Activated naive CD4-positive, alpha-beta T cell treated with anti-CD3 and anti-CD28 coated beads, Interleukin-2, amount 50 U/mL, for 24 hours (primary cell): ENCODE results near the gene GABBR2.

ENCODE experiments used
- H3K27ac Mint-ChIP-seq: one replicate; pipeline ENCODE4 v1.8.0; 2021; ENCODE audit warnings: mild to moderate bottlenecking, mixed read lengths
- H3K27me3 Mint-ChIP-seq: one replicate; pipeline ENCODE4 v1.8.0; 2021; ENCODE audit warnings: mixed read lengths
- H3K36me3 Mint-ChIP-seq: one replicate; pipeline ENCODE4 v1.8.0; 2021; ENCODE audit warnings: mixed read lengths
- H3K4me1 Mint-ChIP-seq: one replicate; pipeline ENCODE4 v1.8.0; 2021; ENCODE audit warnings: mixed read lengths
- H3K4me3 Mint-ChIP-seq: one replicate; pipeline ENCODE4 v1.8.0; 2021; ENCODE audit warnings: mild to moderate bottlenecking, mixed read lengths
- H3K9me3 Mint-ChIP-seq: one replicate; pipeline ENCODE4 v1.8.0; 2021; ENCODE audit warnings: mixed read lengths

GABBR2 gene

DNA sequence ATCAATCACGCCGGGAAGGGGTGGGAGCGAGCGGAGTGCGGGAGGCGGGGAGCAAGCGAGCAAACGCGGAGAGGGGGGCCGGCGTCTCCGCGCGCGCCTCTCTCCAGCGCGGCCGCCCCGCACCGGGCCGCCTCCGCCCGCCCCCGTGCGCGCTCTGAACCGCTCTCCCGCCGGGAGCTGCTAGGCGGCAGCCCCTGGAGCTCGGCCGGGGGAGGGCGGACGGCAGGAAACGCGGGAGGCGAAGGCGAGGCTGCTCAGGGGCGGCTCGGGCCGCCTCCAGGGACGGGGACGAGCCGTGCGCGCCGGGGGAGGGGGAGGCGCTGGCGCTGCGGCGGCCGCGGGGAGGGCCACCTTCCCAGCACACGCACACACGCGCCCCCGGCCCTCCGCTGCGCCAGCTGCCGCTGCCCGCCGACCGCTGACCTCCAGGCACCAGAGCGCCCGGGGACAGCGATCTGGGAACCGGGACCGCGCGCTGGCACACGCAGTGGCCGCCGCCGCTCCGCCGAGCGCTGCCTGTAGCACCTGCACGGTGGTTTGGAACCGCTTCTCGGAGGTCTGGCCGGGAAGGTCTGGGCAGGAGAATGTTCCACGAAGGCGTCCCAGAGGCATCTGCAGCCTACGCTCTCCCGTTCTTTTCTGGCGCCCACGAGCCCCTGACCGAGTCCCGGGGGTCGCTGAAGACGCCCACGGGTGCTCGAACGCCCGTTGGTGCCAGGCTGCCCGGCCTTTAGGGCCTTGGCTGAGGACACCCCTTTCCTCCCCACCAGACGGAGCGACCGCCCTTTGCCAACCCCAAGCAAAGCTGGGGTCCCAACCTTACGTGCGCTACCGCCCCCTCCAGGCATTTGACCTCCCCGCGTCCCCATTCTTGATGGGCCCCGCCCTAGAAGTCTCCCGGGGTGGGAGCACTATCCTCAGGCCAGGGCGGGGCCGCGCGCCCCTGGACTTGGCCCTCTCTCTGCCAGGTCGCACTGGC is at the start of gene GABBR2:
Gene GABBR2, minus strand, starts transcription at position 3 of the 979 bp plus-strand sequence. CDS start 198 bp downstream, outside the sequence.
- no peaks in the 10 kb centered on the region for H3K36me3 Mint-ChIP-seq
- no peak within 1 kb of the TSS for H3K27ac Mint-ChIP-seq
- H3K27me3 Mint-ChIP-seq = peaks cover 36% of the 10 kb centered on the region
- no peaks in the 10 kb centered on the region for H3K9me3 Mint-ChIP-seq
- peaks cover 5% of the 10 kb centered on the region for H3K4me1 Mint-ChIP-seq
- peak within 1 kb of the TSS; percentile 43 for H3K4me3 Mint-ChIP-seq

DNA sequence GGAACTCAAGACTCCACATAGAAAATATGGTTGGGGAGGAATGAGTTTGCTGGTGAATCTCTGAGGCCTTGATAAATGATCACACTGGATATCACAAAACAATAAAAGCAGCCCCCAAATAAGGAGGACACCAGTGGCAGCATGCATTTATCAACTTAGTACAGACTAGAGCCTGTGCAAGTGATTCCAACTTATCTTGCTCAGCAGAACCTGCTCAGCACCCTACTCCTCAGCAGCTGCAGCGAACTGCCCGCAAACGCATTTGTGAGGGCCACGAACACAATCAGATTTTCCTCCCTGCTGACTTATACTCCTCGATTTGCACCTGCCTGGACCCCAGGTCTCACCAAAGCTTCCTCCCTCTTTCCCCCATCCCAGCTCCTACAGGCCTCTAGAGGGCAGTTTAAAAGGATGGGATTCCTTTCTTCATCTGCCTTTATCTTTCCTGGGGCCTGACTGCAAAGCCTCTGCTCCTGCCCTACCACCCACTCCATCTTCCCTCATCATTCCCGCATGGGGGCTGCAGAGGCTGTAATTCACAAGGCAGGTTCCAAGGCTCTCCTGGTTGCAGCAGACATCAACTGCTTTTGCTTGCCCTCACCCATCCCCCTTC is 46.4 kb upstream of the GABBR2 start:
- no peak overlapping the region for H3K4me3 Mint-ChIP-seq

DNA sequence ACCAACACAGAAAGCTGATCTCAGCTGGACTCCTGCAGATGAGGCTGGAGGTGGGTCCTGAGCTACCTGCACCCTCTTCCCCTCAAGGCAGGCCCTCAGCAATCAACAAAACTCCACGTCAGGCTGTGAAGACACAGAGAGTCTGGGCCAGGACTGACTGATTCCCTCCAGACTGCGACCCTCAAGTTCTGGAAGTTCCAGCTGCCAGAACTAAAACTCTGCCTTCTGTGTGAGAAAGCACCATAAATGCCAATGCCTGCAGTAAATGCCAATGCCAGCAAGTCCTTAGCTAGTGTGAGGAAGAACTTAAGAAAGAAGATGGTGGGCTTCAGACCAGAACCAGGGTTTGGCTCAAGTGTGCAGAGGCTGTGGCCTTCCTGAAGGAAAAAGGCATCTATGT is 42.5 kb upstream of the GABBR2 start:
- Mint-ChIP-seq H3K27me3 (no peaks in the 10 kb centered on the region), H3K4me3 (no peak overlapping the region), H3K36me3 (peaks cover 38% of the 10 kb centered on the region), H3K9me3 (no peaks in the 10 kb centered on the region), H3K27ac (no peak overlapping the region), H3K4me1 (no peaks in the 10 kb centered on the region)

More for the DNA sequence above, 46.4 kb upstream of the GABBR2 start:
- no peak overlapping the region for H3K27ac Mint-ChIP-seq
- peaks cover 5% of the 10 kb centered on the region for H3K9me3 Mint-ChIP-seq
- H3K27me3 Mint-ChIP-seq = no peaks in the 10 kb centered on the region
- no peaks in the 10 kb centered on the region for H3K4me1 Mint-ChIP-seq
- peaks cover 42% of the 10 kb centered on the region for H3K36me3 Mint-ChIP-seq

DNA sequence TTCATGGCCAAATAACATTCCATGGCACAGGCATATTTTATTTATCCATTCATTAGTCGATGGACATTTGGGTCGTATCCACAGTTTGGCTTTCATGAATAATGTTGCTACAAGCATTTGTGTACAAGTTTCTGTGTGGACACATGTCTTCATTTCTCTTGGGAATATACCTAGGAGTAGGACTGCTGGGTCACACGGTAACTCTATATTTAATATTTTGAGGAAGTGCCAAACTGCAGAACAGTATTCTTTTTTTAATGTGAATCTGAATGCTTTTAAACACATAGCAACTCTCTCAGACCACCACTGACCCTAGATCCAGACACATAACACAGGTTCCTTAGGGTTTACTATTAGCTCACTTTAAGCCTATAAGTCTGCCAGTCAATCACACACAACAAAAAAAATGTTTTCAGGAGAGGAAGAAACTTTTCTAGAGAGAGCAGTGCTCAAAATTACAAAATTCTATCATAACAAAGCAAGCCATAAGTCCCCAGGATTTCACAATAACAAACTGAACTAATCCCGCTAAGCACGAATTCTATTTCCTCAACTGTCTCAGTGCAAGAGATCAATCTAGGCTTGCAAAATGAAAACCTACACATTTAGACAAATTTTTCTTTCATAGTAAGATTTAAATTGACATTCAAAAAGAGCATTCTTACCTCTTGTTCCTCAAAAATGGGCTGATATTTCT is 41.8 kb upstream of the GABBR2 start:
- Mint-ChIP-seq H3K27ac (no peak overlapping the region), H3K4me3 (no peak overlapping the region), H3K36me3 (peaks cover 41% of the 10 kb centered on the region), H3K27me3 (no peaks in the 10 kb centered on the region), H3K9me3 (no peaks in the 10 kb centered on the region), H3K4me1 (no peaks in the 10 kb centered on the region)

DNA sequence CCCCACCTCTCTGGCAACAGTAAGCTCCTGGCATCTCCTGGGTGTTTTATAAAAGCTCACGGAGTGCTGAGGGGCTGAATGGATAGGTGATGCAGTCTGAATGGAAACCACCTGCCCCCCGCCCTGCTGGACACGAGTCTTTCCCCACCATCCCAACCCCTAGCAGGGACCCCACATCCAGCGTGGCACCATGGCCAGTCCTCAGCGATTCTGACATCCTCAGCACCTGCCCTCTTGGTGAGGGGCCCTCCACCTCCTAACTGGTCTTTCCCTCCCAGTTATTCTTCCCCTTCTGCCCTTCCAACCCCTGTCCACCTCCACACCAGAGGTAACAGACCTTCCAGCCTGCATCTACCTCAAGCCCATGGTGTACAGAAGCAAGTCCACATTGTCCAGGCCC is 38.7 kb upstream of the GABBR2 start:
- no peaks in the 10 kb centered on the region for H3K9me3 Mint-ChIP-seq
- no peak overlapping the region for H3K27ac Mint-ChIP-seq
- peaks cover 37% of the 10 kb centered on the region for H3K36me3 Mint-ChIP-seq
- H3K4me3 Mint-ChIP-seq = no peak overlapping the region
- H3K27me3 Mint-ChIP-seq = no peaks in the 10 kb centered on the region
- no peaks in the 10 kb centered on the region for H3K4me1 Mint-ChIP-seq

DNA sequence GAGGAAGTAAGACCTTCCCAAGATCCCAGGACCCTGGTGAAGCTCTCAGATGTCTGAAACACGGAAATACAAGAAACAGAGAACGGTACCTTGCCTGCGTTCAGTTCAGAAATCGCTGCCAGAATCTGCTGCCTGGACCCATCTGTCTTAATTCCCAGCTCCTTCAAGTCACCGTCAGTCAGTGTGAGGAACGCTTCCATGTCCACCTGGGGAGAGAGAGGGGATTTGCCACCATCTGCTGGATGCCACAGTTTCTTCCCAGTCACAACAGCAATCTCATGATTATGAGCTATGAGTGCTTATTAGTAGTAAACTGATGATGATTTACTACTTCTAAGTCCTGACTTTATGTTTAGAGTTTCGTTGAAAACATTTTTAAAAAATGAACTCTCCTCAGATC is 36.7 kb upstream of the GABBR2 start:
- H3K4me1 Mint-ChIP-seq = no peaks in the 10 kb centered on the region
- H3K9me3 Mint-ChIP-seq = no peaks in the 10 kb centered on the region
- H3K27ac Mint-ChIP-seq = no peak overlapping the region
- H3K4me3 Mint-ChIP-seq = no peak overlapping the region
- H3K36me3 Mint-ChIP-seq = peaks cover 33% of the 10 kb centered on the region
- no peaks in the 10 kb centered on the region for H3K27me3 Mint-ChIP-seq

DNA sequence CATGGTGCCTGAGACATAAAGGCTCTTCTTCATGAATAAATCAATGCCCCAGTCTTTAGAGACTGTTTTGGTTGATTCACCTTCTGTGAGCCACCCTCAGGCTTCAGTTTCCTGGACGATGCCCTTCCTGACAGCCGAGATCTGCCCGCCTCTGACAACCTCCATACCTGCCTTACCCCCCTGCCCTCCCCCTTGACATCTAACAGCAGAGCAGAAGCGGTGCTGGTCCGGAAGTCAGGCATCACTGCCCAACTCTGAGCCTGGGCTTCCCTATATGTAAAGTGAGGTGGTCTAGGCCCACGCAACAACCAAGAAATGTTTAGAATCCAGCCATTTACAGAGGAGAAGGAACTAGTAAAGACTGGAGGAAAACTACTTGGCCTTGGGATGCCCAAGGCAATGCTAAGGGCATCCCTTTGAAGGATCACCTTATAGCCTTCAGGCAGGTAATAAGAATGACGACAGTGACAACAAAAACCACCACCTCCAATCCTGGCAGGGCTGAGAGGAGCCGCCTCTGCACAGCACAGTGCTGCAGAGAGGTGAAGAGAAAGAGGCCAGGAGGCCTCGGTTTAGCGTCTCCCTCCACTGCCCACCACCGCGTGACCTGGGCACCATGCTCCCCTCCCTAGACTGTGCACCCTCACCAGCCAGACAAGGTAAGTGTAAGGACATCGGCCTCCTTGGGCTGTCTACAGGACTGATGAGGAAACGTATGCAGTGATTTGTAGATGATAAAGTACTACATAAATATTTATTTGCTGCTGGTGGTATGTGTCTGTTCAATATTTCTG is 35.3 kb upstream of the GABBR2 start:
- Mint-ChIP-seq H3K27me3 (no peaks in the 10 kb centered on the region), H3K4me3 (no peak overlapping the region), H3K4me1 (no peaks in the 10 kb centered on the region), H3K27ac (no peak overlapping the region), H3K9me3 (no peaks in the 10 kb centered on the region), H3K36me3 (peaks cover 27% of the 10 kb centered on the region)

DNA sequence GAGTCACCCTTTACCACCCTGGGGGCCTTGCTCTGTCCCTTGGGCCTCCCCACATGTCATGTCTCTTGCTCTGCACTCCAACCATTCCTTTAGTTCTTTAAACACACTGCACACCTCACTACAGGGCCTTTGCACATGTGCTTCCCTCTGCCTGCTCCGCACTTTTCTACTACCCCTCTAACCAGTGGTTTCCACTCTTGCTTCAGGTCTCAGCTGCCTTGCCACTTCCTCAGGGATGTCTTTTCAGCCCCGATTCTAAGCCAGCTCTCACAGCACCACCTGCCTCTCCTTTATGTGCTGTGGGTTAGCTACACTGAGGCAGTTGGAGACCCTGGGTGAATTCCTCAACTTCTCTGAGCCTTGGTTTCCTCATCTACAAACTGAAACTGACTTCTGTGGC is 34.6 kb upstream of the GABBR2 start:
- no peaks in the 10 kb centered on the region for H3K4me1 Mint-ChIP-seq
- no peak overlapping the region for H3K4me3 Mint-ChIP-seq
- no peaks in the 10 kb centered on the region for H3K9me3 Mint-ChIP-seq
- H3K36me3 Mint-ChIP-seq = peaks cover 25% of the 10 kb centered on the region
- no peaks in the 10 kb centered on the region for H3K27me3 Mint-ChIP-seq
- H3K27ac Mint-ChIP-seq = no peak overlapping the region

DNA sequence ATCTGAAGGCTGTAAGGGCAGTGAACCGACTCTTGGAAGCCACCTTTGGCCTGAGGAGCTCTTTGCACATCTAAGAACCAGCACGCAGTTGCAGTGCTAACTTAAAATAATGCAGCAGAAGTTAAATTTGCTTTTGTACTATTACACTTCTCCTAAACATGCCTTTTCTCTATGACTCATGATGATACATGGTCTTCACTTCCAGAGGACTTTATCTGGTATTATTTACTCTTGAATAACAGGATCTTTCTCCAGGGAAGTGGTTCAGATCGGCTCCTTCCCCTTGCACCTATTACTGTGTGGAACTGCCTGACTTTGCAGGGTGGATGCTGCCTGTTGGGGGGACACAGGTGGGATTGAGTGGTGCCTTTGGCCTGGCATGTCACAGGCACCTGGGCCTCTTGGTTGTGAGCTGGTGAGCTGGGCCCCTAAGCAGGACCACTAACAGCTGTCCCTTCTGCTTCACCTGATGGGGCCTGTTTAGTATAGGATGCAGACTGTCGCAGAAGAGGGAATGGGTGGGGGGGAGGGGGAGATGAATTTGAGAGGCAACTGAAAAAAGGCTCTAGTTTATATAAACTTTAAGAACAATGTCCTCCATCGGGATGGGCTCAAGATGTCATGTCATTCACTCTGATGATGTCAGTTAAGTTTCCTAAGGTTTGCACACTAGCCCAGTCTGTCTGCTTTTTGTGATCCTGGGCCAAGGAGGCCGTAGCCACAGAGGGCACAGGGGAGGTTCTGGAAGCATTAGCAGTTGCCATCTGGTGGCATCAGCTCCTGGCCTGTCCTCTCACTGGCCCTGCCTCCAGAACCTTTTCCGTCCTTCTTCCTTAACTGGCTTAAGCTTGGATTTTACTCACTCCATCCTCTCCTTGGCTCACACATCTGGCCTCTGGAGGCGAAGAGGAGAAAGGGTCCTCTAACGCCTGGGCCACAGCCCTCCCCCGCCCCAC is 33.9 kb upstream of the GABBR2 start:
- Mint-ChIP-seq H3K36me3 (peaks cover 29% of the 10 kb centered on the region), H3K27me3 (no peaks in the 10 kb centered on the region), H3K27ac (peak overlapping the region; percentile 8), H3K4me3 (no peak overlapping the region), H3K9me3 (no peaks in the 10 kb centered on the region), H3K4me1 (no peaks in the 10 kb centered on the region)

DNA sequence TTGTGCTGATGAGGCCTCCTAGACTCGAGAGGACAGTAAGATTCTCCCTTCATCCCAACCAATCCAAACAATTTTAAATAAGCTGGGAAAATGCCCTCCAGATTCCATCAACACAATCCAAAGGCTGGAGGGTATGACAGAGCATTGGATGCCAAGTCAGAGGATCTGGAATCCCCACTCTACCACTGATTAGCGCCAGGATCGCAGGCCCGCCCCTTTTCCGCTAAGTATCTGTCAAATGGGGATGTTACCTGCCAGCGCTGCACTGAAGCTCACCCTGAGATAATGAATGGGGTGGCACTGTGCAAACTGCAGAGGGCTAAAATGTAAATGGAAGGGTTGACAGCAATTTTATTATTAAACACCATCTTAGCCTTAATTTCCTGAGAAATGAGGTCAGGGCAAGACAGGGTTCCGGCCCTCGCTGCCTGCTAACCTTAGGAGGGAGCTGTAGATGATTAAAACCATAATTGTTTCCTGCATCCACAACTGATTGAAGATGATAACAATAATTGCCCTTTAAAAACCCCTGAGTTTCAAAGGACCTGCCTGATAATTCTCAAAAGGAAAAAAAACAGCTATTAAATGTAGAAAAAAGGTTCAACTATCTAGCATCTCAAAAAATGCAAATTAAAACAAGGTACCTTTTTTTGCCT is 31.6 kb upstream of the GABBR2 start:
- Mint-ChIP-seq H3K4me1 (no peaks in the 10 kb centered on the region), H3K4me3 (no peak overlapping the region), H3K9me3 (no peaks in the 10 kb centered on the region), H3K27ac (no peak overlapping the region), H3K36me3 (peaks cover 29% of the 10 kb centered on the region), H3K27me3 (no peaks in the 10 kb centered on the region)

DNA sequence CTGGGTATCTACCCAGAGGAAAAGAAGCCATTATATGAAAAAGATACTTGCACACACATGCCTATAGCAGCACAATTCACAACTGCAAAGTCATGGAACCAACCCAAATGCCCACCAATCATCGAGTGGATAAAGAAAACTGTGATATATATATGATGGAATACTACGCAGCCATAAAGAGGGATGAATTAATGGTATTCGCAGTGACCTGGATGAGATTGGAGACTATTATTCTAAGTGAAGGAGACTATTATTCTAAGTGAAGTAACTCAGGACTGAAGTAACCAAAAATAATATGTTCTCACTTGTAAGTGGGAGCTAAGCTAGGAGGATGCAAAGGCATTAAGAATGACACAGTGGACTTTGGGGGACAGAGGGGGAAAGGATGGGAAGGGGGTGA is 30.0 kb upstream of the GABBR2 start:
- Mint-ChIP-seq H3K27me3 (no peaks in the 10 kb centered on the region), H3K9me3 (no peaks in the 10 kb centered on the region), H3K27ac (no peak overlapping the region), H3K36me3 (peaks cover 24% of the 10 kb centered on the region), H3K4me1 (no peaks in the 10 kb centered on the region), H3K4me3 (no peak overlapping the region)

DNA sequence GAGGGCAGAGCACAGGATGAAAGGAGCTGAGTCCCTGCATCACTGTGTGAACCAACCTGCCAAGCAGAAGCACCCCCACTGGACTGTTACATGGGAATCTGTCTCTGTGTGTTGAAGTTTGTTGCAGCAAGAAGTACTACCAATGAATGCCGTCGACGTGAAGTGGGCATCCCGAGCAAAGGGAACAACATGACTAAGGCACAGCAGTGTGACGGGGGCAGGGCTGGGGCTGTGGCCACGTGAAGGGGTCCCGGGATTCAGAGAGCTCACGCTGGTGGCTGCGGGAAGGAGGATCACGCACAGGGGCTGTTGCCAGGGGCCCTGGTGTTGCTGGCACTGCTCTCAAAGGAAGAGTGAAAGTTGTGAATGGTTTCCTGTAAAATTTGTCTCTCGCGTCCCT is 27.5 kb upstream of the GABBR2 start:
- peaks cover 23% of the 10 kb centered on the region for H3K36me3 Mint-ChIP-seq
- H3K27ac Mint-ChIP-seq = no peak overlapping the region
- H3K27me3 Mint-ChIP-seq = no peaks in the 10 kb centered on the region
- H3K4me1 Mint-ChIP-seq = no peaks in the 10 kb centered on the region
- H3K4me3 Mint-ChIP-seq = no peak overlapping the region
- no peaks in the 10 kb centered on the region for H3K9me3 Mint-ChIP-seq

DNA sequence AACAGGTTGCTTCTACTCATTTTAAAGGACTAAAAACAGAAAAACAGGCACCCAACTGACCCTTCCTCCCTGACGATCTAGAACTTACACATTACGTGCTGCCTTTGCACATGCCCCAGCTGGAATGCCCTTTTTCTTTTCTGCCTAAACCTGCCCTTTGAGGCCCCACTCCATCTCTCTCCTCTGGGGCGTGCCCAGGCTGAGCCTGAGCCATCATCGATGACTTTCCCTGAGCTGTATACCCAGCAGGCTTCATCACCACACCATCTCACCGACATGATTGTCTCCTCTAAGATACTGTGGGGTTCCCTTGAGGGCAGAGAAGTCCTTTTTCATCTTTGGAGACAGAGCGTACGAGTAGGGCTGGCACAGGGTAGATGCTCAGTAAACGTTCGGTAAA is 24.1 kb upstream of the GABBR2 start:
- no peak overlapping the region for H3K27ac Mint-ChIP-seq
- H3K4me3 Mint-ChIP-seq = no peak overlapping the region
- no peaks in the 10 kb centered on the region for H3K9me3 Mint-ChIP-seq
- no peaks in the 10 kb centered on the region for H3K4me1 Mint-ChIP-seq
- H3K27me3 Mint-ChIP-seq = no peaks in the 10 kb centered on the region
- H3K36me3 Mint-ChIP-seq = peaks cover 6% of the 10 kb centered on the region

DNA sequence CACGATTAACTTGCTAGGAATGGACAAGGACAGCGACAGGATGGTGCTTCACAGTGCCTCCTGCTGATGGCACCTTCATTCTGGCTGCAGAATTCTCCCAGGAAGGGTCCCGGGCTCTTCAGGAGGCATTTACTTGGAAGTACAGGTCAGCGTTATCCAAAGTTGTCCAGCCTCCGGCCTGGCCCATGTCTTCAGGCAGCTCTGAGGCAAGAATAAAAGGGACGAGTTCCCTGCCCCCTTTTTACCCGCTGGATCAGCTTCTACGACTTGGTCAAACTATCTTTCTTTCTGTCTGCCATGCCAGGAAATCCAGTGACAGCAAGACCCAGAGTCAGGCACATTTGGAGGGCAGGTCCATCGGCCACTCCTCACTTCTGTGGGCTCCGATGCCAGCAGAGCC is 23.4 kb upstream of the GABBR2 start:
- Mint-ChIP-seq H3K9me3 (no peaks in the 10 kb centered on the region), H3K27me3 (no peaks in the 10 kb centered on the region), H3K4me1 (no peaks in the 10 kb centered on the region), H3K4me3 (no peak overlapping the region), H3K36me3 (peaks cover 2% of the 10 kb centered on the region), H3K27ac (no peak overlapping the region)
